Osteocyte (in vitro differentiated cells): ENCODE results near the gene MRPL14. TPM values are rescaled to one million over a fixed set of nuclear protein-coding genes. Genes with fewer than 3 reads are reported as not detected.

Experiments used
- DNase-seq: peaks from one replicate; pipeline ENCODE4 v3.0.0; 2021; ENCODE audit warnings: mixed read lengths; ENCODE audit not compliant: unreplicated experiment; ENCODE audit errors: extremely low spot score
- H3K27ac Mint-ChIP-seq: one replicate; pipeline ENCODE4 v1.8.0; 2021; ENCODE audit warnings: mild to moderate bottlenecking, mixed read lengths; ENCODE audit not compliant: unreplicated experiment
- H3K27me3 Mint-ChIP-seq: one replicate; pipeline ENCODE4 v1.8.0; 2021; ENCODE audit warnings: mixed read lengths; ENCODE audit not compliant: unreplicated experiment
- H3K36me3 Mint-ChIP-seq: one replicate; pipeline ENCODE4 v1.8.0; 2021; ENCODE audit warnings: mixed read lengths; ENCODE audit not compliant: unreplicated experiment
- H3K4me1 Mint-ChIP-seq: one replicate; pipeline ENCODE4 v1.8.0; 2021; ENCODE audit warnings: mixed read lengths; ENCODE audit not compliant: unreplicated experiment
- H3K4me3 Mint-ChIP-seq: one replicate; pipeline ENCODE4 v1.8.0; 2021; ENCODE audit warnings: mild to moderate bottlenecking, moderate library complexity, mixed read lengths; ENCODE audit not compliant: unreplicated experiment
- H3K9me3 Mint-ChIP-seq: one replicate; pipeline ENCODE4 v1.8.0; 2021; ENCODE audit warnings: mixed read lengths; ENCODE audit not compliant: unreplicated experiment
- total RNA-seq: library from RNA; stranded (reverse); gene quantifications from 2 replicates; pipeline ENCODE4 v1.2.1, GENCODE V29; 2021
- TF ChIP-seq, protein P1 (sequence below): fragments of 200-600 bp; sonication (generic); IDR thresholded peaks from 2 replicates; pipeline ENCODE4 v1.5.0; 2021; ENCODE audit warnings: antibody characterized with exemption, mild to moderate bottlenecking, moderate library complexity

Gene MRPL14
- total RNA-seq, 1 donor from 2014 or later = 36.5 TPM

DNA sequence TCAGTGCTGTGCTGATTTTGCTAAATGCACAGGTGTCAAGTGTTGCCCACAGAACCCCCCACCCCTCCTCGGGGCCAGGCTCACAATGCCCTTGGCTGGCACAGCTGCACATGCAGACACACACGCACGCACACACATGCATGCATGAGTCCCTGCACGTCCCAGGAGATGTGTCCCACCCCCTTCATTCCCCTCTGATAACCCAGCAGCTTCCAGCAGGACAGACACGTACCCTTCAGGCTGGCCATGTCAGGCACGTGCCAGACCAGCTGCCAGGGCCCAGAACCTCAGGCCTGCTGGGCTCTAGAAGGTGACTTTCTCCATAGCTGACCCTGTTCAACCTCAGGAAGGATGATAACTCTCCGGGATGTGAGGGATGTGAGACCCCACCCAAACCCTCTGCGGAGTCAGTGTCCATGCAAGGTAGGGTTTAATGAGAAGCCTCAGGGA, 44.4 kb downstream of the MRPL14 start:
- Mint-ChIP-seq H3K4me1 (peaks cover 4% of the 10 kb centered on the region), H3K27ac (no peak overlapping the region), H3K36me3 (no peaks in the 10 kb centered on the region), H3K27me3 (no peaks in the 10 kb centered on the region), H3K9me3 (no peaks in the 10 kb centered on the region), H3K4me3 (no peak overlapping the region)
- no peak for DNase-seq
- TF ChIP-seq, protein P1, sequence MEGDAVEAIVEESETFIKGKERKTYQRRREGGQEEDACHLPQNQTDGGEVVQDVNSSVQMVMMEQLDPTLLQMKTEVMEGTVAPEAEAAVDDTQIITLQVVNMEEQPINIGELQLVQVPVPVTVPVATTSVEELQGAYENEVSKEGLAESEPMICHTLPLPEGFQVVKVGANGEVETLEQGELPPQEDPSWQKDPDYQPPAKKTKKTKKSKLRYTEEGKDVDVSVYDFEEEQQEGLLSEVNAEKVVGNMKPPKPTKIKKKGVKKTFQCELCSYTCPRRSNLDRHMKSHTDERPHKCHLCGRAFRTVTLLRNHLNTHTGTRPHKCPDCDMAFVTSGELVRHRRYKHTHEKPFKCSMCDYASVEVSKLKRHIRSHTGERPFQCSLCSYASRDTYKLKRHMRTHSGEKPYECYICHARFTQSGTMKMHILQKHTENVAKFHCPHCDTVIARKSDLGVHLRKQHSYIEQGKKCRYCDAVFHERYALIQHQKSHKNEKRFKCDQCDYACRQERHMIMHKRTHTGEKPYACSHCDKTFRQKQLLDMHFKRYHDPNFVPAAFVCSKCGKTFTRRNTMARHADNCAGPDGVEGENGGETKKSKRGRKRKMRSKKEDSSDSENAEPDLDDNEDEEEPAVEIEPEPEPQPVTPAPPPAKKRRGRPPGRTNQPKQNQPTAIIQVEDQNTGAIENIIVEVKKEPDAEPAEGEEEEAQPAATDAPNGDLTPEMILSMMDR = no peak

- no peaks in the 10 kb centered on the region for H3K9me3 Mint-ChIP-seq
- no peak overlapping the region for H3K27ac Mint-ChIP-seq
- no peaks in the 10 kb centered on the region for H3K27me3 Mint-ChIP-seq
- TF ChIP-seq, protein P1 = no peak
- no peak for DNase-seq
- no peaks in the 10 kb centered on the region for H3K36me3 Mint-ChIP-seq
- peaks cover under 1% of the 10 kb centered on the region for H3K4me1 Mint-ChIP-seq
- no peak overlapping the region for H3K4me3 Mint-ChIP-seq
These were observed 45.5 kb downstream of the MRPL14 start for GRCh38 chr6:44081753-44082152.

DNA sequence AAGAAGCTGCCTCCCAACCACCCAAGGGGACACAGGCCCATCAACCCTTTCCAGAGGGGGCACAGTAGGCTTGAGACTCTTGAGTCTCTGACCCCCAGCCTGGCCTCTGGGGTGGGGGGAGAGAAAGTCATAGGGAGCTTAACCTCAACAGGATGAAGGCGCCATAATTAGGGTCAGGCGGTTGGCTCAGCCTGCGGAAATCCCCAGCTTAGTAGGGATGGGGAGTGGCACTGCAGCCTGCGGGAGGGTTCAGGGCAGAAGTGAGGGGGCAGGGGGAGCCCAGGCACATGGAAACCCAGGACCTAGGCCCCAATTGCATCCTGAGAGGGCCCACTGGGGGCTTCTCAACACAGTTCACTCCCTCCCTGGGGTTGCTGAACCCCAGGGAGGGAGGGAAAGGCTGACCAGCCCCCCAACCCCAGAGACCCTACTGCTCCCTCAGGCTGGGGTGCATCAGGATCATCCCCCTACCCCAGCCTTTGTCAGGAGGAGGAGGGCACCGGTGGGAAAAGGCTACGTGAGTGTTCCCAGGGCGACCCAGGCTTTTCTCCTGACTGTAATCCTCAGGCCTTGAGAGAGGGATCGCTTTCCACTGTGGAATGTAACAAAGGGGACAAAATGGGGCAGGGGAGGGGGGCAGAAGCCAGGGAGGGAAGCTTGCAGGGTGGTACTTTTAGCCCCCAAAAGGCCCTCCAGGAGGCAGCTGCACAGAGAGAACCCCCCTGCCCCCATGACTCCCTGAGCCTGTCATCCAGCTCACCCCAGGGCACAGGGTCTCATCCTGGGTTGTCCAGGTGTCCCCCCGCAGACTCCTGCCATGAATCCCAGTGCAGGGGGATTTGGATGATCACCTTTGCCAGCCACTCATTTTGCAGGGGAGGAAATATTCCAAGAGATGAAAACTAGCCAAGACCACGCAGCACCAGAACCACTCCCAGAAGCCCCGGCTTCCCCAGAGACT, 46.4 kb downstream of the MRPL14 start:
- Mint-ChIP-seq H3K9me3 (no peaks in the 10 kb centered on the region), H3K27me3 (no peaks in the 10 kb centered on the region), H3K4me1 (peaks cover 5% of the 10 kb centered on the region)

DNA sequence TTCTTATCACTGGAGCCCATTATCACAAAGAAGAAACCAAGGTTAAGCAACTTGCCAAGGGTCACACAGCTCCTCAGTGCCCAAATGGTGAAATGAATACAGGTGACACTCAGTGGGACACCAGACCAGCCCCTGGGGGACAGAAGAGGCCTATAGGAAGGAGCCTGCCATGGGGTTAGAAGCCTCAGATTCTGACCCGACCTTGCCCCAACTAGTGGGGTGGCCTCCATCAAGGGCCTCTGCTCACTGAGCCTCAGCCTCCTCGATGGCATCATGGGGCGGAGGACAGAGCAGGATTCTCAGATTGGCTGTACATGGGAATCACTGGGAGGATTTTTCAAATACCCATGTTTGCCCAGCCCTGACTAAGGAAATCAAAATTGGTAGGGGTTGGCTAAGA, 47.6 kb downstream of the MRPL14 start:
- no peak overlapping the region for H3K27ac Mint-ChIP-seq
- peaks cover 5% of the 10 kb centered on the region for H3K4me1 Mint-ChIP-seq
- no peaks in the 10 kb centered on the region for H3K9me3 Mint-ChIP-seq
- H3K36me3 Mint-ChIP-seq = no peaks in the 10 kb centered on the region
- no peaks in the 10 kb centered on the region for H3K27me3 Mint-ChIP-seq
- TF ChIP-seq, protein P1 = no peak
- no peak overlapping the region for H3K4me3 Mint-ChIP-seq
- no peak for DNase-seq

More for the DNA sequence above, 46.4 kb downstream of the MRPL14 start:
- H3K36me3 Mint-ChIP-seq = no peaks in the 10 kb centered on the region
- no peak overlapping the region for H3K27ac Mint-ChIP-seq
- H3K4me3 Mint-ChIP-seq = no peak overlapping the region
- TF ChIP-seq, protein P1 = no peak
- DNase-seq = no peak

GRCh38 chr6:44078827-44079671, 48.2 kb downstream of the MRPL14 start:
- Mint-ChIP-seq H3K4me1 (peaks cover 12% of the 10 kb centered on the region), H3K27ac (no peak overlapping the region), H3K36me3 (no peaks in the 10 kb centered on the region), H3K9me3 (no peaks in the 10 kb centered on the region), H3K4me3 (no peak overlapping the region), H3K27me3 (no peaks in the 10 kb centered on the region)
- TF ChIP-seq, protein P1 = peak; percentile 88
- DNase-seq = peak; percentile 89
